ENCODE measurements around the gene HLF.

HLF gene

DNA sequence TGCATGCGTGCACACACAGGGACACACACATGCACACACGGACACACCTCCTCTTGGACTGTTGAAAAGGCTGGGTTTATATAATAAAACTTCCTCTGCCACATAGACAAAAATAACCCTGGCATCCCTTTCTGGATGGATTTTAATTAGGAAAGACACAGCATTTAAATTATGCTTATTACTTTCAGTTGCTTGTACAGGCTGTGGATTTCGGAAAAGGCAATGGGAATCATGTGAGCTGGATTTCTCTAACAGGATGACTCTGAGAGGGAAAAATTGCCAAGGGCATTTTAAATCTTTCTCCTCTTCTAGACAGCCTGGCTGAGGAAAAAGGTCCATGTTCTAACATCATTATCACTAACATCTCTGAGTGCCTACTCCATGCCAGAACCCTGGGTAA is 75.9 kb downstream of the HLF start:
- H4K20me1 ChIP-seq (ENCODE audit: insufficient read depth, low read length) = no peaks in the 10 kb centered on the region
- H3K4me3 ChIP-seq (ENCODE audit: low read length) = no peak overlapping the region
- no peaks in the 10 kb centered on the region for H3K27me3 ChIP-seq (replicated peaks; ENCODE audit: insufficient read depth, low read length)
- DNase-seq = no peak
- no peaks in the 10 kb centered on the region for H3K9me2 ChIP-seq (replicated peaks; ENCODE audit: insufficient read depth, low read length)
- H3K9me3 ChIP-seq (replicated peaks; ENCODE audit: insufficient read depth, low read length) = no peaks in the 10 kb centered on the region
- no peaks in the 10 kb centered on the region for H3K4me1 ChIP-seq (ENCODE audit: low read length)
- H3K79me2 ChIP-seq (ENCODE audit: low read length) = no peaks in the 10 kb centered on the region
- H3K4me2 ChIP-seq (ENCODE audit: low read depth, low read length) = no peak overlapping the region
- no peaks in the 10 kb centered on the region for H3F3A ChIP-seq (ENCODE audit: insufficient read depth, low read length)
- H3K36me3 ChIP-seq (replicated peaks; ENCODE audit: insufficient read depth, low read length) = no peaks in the 10 kb centered on the region
- no peak overlapping the region for H3K27ac ChIP-seq (ENCODE audit: low read length)
- TF ChIP-seq EZH2phosphoT487 (IDR thresholded peaks at IDR 0.05; ENCODE audit: low read length) (no peak), CTCF (IDR thresholded peaks at IDR 0.05; ENCODE audit: low read length) (no peak), EZH2 (optimal IDR thresholded peaks at IDR 0.05; ENCODE audit: low read depth, low read length) (no peak)
- no peak overlapping the region for H3K9ac ChIP-seq (ENCODE audit: low read length)
- no peak overlapping the region for H2AFZ ChIP-seq (ENCODE audit: low read length)

- Histone ChIP-seq H3K27me3 (replicated peaks; ENCODE audit: insufficient read depth, low read length) (no peaks in the 10 kb centered on the region), H3K79me2 (ENCODE audit: low read length) (no peaks in the 10 kb centered on the region), H3K36me3 (replicated peaks; ENCODE audit: insufficient read depth, low read length) (no peaks in the 10 kb centered on the region), H3K9ac (ENCODE audit: low read length) (no peak overlapping the region), H3F3A (ENCODE audit: insufficient read depth, low read length) (no peaks in the 10 kb centered on the region), H3K9me3 (replicated peaks; ENCODE audit: insufficient read depth, low read length) (no peaks in the 10 kb centered on the region), H3K4me1 (ENCODE audit: low read length) (no peaks in the 10 kb centered on the region), H4K20me1 (ENCODE audit: insufficient read depth, low read length) (no peaks in the 10 kb centered on the region), H3K4me2 (ENCODE audit: low read depth, low read length) (no peak overlapping the region), H3K4me3 (ENCODE audit: low read length) (no peak overlapping the region), H3K9me2 (replicated peaks; ENCODE audit: insufficient read depth, low read length) (no peaks in the 10 kb centered on the region), H2AFZ (ENCODE audit: low read length) (no peak overlapping the region), H3K27ac (ENCODE audit: low read length) (no peak overlapping the region)
- no peak for DNase-seq
- TF ChIP-seq CTCF (IDR thresholded peaks at IDR 0.05; ENCODE audit: low read length) (no peak), EZH2phosphoT487 (IDR thresholded peaks at IDR 0.05; ENCODE audit: low read length) (no peak), EZH2 (optimal IDR thresholded peaks at IDR 0.05; ENCODE audit: low read depth, low read length) (no peak)
Measured at GRCh38 chr17:55341432-55341831, 76.7 kb downstream of the HLF start.

DNA sequence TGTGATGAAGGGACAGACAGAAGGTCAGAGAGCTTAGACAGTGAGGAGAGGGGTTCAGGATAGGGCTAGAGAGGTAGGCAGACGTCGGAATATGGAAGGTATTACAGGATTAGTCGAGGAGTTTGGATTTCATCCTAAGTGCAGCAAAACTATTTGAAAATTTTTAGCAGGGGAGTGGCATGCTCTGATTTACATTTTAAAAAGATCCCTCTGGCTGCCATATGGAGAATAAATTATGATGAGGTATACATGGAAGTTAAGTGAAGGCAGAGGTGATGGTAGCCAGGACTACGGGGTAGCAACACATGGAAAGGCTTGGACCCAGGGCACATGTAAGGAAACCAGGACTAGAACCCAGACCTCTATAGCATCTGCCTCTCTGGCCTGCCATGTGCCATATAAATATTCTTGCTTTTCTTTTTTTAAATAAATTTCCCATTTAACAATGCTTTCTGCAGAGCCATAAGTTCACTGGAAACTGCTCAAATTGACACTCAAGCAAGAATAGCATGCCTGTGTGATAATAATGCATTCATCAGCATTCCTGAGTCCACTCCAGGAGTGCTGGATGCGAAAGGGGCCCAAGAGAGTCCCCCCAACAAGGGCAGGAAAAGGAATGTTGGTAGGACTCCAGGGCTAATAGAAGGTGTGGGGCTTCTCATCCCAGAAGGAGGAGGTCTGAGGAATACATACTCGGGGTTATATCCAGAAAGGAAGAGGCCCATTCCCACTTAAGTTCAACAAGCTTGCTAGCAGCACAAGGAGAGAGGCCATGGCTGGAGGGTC is 78.2 kb downstream of the HLF start:
- no peaks in the 10 kb centered on the region for H3K27me3 ChIP-seq (replicated peaks; ENCODE audit: insufficient read depth, low read length)
- no peak overlapping the region for H3K9ac ChIP-seq (ENCODE audit: low read length)
- no peaks in the 10 kb centered on the region for H3K4me1 ChIP-seq (ENCODE audit: low read length)
- no peak overlapping the region for H2AFZ ChIP-seq (ENCODE audit: low read length)
- TF ChIP-seq CTCF (IDR thresholded peaks at IDR 0.05; ENCODE audit: low read length) (no peak), EZH2phosphoT487 (IDR thresholded peaks at IDR 0.05; ENCODE audit: low read length) (no peak), EZH2 (optimal IDR thresholded peaks at IDR 0.05; ENCODE audit: low read depth, low read length) (no peak)
- H4K20me1 ChIP-seq (ENCODE audit: insufficient read depth, low read length) = no peaks in the 10 kb centered on the region
- H3K79me2 ChIP-seq (ENCODE audit: low read length) = no peaks in the 10 kb centered on the region
- DNase-seq = no peak
- H3F3A ChIP-seq (ENCODE audit: insufficient read depth, low read length) = no peaks in the 10 kb centered on the region
- no peaks in the 10 kb centered on the region for H3K9me3 ChIP-seq (replicated peaks; ENCODE audit: insufficient read depth, low read length)
- no peak overlapping the region for H3K4me2 ChIP-seq (ENCODE audit: low read depth, low read length)
- no peak overlapping the region for H3K27ac ChIP-seq (ENCODE audit: low read length)
- H3K36me3 ChIP-seq (replicated peaks; ENCODE audit: insufficient read depth, low read length) = no peaks in the 10 kb centered on the region
- no peak overlapping the region for H3K4me3 ChIP-seq (ENCODE audit: low read length)
- no peaks in the 10 kb centered on the region for H3K9me2 ChIP-seq (replicated peaks; ENCODE audit: insufficient read depth, low read length)

All from MM.1S (cell line).